ENCODE results near the gene SAMD7.

SAMD7 gene

DNA sequence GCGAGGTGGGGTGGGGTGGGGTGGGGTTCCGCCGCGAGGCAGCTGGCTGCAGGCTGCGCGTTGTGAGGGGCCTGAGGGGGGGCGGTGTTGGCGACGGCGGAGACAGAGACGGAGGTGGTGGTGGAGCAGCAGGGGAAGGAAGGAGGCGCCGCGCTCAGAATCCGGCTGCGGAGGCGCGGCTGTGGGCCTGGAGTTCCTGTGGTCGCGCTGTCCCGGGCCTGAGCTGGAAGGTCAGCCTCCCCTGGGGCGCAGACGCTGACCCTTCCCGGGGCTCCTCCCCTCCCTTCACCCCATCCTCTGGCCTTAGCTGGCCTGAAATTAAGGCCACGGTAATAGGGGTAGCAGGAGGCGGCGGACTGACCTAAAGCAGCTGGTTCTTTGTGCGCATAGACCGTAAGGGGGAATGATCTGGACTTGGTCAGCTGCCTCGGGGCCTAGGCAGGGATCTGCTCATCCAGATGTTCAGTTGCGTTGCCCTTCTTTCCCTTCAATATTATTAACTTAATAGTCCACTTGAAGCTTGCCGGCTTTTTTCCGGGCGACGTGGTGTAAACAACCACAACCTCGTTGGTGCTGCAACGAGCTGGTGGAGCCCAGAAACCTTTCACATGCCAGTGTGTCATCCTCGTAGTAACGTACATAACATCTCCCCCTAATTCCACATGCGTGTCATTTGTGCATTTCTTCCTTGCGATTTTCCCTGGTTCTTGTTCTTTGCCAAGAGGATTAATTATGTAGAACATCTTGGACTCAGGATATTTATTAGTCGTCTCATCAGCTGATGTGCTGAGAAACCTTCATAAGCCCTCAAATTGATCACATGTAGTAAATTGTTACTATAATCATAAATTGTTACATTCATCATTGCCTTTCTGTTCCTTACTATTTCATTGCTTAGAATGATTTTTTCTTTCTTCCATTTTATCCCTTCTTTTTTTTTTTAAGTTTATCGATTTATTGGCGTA is 55.9 kb downstream of the SAMD7 start:
- peak; percentile 43 to 76 for DNase-seq

DNA sequence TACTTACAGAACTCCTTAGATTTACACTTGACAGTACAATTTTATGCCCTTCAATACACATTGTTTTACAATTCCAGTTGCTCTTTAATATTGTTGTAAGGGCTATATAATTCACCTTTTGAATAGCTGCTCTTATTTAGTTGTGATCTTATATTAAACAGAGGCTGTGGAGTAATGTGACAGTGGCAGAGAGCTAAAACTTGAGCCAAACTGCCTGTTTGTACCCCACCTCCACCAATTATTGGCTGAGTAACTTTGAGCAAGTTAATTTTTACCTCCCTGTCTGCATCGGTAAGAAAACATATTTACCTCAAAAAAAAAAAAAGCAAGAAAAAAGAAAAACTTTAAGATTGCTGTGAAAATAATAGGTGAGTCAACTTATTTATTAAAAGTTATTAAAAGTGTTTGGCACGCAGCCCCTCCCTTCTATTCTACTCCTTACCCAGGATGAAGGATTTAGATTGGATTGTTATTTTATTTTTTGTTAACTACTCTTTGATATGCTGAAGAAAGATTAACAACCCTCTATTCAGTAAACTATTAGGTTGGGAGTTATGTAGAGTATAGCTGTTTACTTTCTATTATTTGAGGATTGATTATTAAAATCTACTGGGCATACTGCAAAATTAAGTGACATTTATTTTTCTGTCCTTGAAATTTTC is 57.0 kb downstream of the SAMD7 start:
- no peak for DNase-seq

DNA sequence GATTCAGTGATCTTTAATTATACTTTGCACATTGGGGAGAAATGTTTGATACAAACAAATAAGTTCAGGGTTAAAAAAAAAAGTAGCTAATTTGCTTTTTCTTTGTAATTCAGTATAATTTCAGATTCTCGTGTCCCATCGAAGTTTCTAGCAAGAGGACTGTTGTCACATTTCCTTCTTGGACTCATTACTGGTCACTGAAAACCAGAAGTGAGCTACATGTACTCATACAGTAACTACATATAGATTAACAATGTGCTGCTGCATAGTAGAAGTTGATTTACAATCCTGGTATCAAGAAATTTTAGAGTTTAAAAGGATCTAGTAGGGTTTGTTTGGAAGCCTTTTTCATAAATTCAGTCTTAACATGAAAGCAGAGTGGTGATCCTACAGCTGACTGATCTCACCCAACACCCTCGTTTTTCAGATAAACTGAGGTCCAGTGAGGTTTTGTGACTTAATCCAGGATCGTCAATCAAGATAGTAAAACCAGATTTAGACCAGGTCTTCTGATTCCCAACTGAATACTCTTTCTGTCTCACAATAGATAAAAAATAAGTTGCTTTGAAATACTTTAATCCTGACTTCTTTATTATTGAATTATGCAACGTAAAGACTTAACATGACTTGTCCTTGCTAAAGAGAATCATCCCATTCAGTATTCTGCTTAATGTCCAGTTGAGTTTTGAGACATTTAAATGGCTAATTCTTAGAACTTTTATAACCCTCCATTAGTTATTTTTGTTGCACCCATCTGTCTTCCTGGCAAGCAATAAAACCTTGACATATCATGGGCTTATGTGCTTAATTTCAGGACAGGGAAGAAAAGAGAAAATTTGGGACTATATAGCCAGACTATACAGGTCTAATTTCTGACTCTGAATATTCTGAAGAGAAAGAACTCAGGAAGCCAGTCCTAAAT is 58.1 kb downstream of the SAMD7 start:
- no peak for DNase-seq

DNA sequence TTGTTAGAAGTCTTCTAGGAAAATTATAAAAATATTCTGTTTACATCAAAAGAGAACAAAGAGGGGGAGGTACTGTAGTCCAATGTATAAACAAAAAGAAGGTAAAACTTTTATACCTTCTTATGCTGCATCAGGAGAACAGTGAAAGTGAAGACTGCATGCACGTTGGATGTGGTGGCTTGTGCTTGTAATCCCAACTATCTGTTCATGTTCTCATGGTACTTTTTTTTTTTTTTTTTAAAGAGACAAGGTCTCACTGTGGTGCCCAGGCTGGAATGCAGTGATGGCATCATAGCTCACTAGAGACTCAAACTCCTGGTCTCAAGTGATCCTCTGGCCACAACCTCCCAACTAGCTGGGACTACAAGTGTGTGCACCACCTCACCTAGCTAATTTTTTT is 59.5 kb downstream of the SAMD7 start:
- DNase-seq = no peak

DNA sequence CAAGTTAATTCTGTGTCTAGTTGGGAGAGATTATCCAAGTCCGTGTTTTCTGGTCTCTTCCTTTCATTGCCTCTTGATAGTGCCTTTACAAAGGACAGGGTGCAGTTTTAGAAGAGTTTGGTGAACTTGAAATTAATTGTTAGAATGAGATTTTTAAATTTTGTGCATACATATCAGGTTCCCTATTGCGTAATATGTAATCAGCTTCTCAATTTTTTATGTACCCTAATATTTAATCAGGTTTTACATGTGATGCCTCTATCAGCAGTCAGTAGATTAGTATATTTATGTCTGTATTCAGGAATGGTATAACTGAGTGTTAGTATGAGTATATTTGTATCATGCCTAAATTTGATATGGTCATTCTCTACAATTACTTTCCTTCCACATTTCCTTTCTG is 60.1 kb downstream of the SAMD7 start:
- no peak for DNase-seq

DNA sequence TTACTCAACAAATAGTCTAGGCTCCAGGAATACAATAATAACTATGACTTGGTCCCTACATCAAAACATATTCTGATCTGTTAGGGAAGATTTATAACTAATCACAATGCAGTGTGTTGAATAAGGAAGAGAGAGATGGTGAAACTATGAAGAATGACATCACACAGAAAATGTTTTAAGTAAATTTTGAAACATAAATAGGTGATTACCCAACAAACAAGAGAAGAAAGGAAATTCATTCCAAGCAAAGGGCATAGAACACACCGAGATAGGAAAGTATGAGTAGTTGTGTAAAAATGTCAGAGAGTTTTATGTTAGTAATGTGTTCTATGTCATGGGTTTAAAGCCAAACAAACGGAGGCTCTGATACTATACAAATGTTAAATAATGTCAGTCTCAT is 68.7 kb downstream of the SAMD7 start:
- DNase-seq = no peak

DNA sequence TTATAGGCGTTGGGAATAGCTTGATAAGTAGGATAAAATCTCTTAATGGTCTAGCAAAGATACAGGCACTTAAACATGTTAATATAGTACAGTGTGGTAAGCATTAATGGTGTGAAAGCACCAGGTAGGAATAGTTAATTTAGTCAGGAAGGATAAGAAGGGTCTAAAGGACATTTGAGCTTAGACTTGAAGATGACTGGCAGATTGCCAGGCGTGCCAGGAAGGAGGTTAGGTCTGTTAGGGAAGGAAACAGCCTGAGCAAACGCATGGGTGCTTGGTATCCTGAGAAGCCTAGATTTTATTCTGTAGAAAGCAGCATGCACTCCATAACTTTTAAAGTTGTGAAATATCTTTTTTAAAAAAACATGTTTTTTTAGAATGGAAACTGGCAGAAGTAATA is 72.9 kb downstream of the SAMD7 start:
- DNase-seq = peak in 1 of 2 experiments; percentile 36
